Hepatocyte (in vitro differentiated cells): ENCODE measurements around the gene LIPH.

Experiments
- CTCF ChIP-seq: fragments of 200-600 bp; sonication (generic); IDR thresholded peaks from 2 replicates; pipeline ENCODE4 v1.5.1; 2016; ENCODE audit warnings: antibody characterized with exemption, mild to moderate bottlenecking; ENCODE audit not compliant: poor library complexity
- EZH2 ChIP-seq: fragments of 200-600 bp; sonication (generic); IDR thresholded peaks from 2 replicates; pipeline ENCODE4 v1.6.1; 2016; ENCODE audit warnings: antibody characterized with exemption, mild to moderate bottlenecking, borderline replicate concordance
- EZH2phosphoT487 ChIP-seq: fragments of 200-600 bp; sonication (generic); IDR thresholded peaks from one replicate; pipeline ENCODE4 v1.6.1; 2018; ENCODE audit warnings: antibody characterized with exemption, mild to moderate bottlenecking, low read depth, moderate library complexity; ENCODE audit not compliant: unreplicated experiment, severe bottlenecking

GRCh38 chr3:185549651-185550111, 2.7 kb downstream of the LIPH start:
- TF ChIP-seq EZH2 (no peak), CTCF (no peak), EZH2phosphoT487 (no peak)
